IMR-90 (cell line): Measurements from ENCODE around the gene GPI. TPM values are rescaled to one million over a fixed set of nuclear protein-coding genes. Genes with fewer than 3 reads are reported as not detected.

Source experiments
- ATAC-seq: fragments of 200-7000 bp; cut with Tn5 transposase; 2 replicates; pipeline ENCODE4 v1.9.1; 2020; ENCODE audit warnings: low read depth, mild to moderate bottlenecking, moderate library complexity
- BruUV-seq: library from RNA; stranded (reverse); fragments of 400-500 nt; replicated peaks from 2 replicates; lab custom pipeline; 2021; lab: Mats Ljungman, UMichigan
- CTCF ChIA-PET: fragments of 300-600 bp; formaldehyde crosslinking; extraction: SDS; loops from one replicate; lab custom pipeline; 2021; ENCODE audit warnings: antibody characterized with exemption; lab: Yijun Ruan, JAX
- POLR2A ChIA-PET: fragments of 300-600 bp; sonication (Branson Sonifier 250); formaldehyde crosslinking; loops from one replicate; lab custom pipeline; 2022; ENCODE audit warnings: antibody characterized with exemption; ENCODE audit not compliant: unreplicated experiment; lab: Charles Lee
- DNase-seq: peaks from one replicate; pipeline ENCODE4 v3.0.0; 2013
- H2AFZ ChIP-seq: replicated peaks from 2 replicates; pipeline ENCODE3; 2013; ENCODE audit warnings: low read length, mild to moderate bottlenecking; ENCODE audit not compliant: poor library complexity
- H2AK5ac ChIP-seq: 2 replicates; pipeline ENCODE4 v1.6.1; 2013; ENCODE audit warnings: low read depth, low read length, inconsistent platforms
- H2AK9ac ChIP-seq: replicated peaks from 2 replicates; pipeline ENCODE3; 2013; ENCODE audit warnings: mild to moderate bottlenecking, low read depth, low read length, moderate library complexity; ENCODE audit not compliant: poor library complexity
- H2BK120ac ChIP-seq: 2 replicates; pipeline ENCODE4 v1.6.1; 2013; ENCODE audit warnings: low read depth, low read length, inconsistent platforms
- H2BK15ac ChIP-seq: 3 replicates; pipeline ENCODE4 v1.6.1; 2013; ENCODE audit warnings: low read depth, low read length, inconsistent platforms
- H2BK20ac ChIP-seq: 2 replicates; pipeline ENCODE4 v1.6.1; 2013; ENCODE audit warnings: low read depth, mild to moderate bottlenecking, inconsistent platforms, low read length, moderate library complexity
- H2BK5ac ChIP-seq: 2 replicates; pipeline ENCODE4 v1.6.1; 2013; ENCODE audit warnings: mild to moderate bottlenecking, low read depth, low read length, inconsistent platforms; ENCODE audit not compliant: poor library complexity, severe bottlenecking
- H3K14ac ChIP-seq: replicated peaks from 2 replicates; pipeline ENCODE4 v1.6.1; 2013; ENCODE audit warnings: low read depth, low read length, inconsistent platforms
- H3K18ac ChIP-seq: 2 replicates; pipeline ENCODE4 v1.6.1; 2013; ENCODE audit warnings: low read depth, low read length, control low read depth
- H3K23ac ChIP-seq: 2 replicates; pipeline ENCODE4 v1.6.1; 2013; ENCODE audit warnings: low read depth, low read length, inconsistent platforms
- H3K27ac ChIP-seq: 2 replicates; pipeline ENCODE4 v1.5.1; 2013; ENCODE audit warnings: mild to moderate bottlenecking, control low read depth, low read length; ENCODE audit not compliant: insufficient read depth
- H3K27me3 ChIP-seq: 2 replicates; pipeline ENCODE4 v1.6.1; 2013; ENCODE audit warnings: low read length; ENCODE audit not compliant: control insufficient read depth, insufficient read depth
- H3K36me3 ChIP-seq: 2 replicates; pipeline ENCODE4 v1.6.1; 2013; ENCODE audit warnings: low read length, mixed read lengths; ENCODE audit not compliant: control insufficient read depth, insufficient read depth
- H3K4ac ChIP-seq: 2 replicates; pipeline ENCODE4 v1.6.1; 2013; ENCODE audit warnings: low read depth, low read length, inconsistent platforms
- H3K4me1 ChIP-seq: 2 replicates; pipeline ENCODE4 v1.6.1; 2013; ENCODE audit warnings: low read length, mixed read lengths; ENCODE audit not compliant: control insufficient read depth, insufficient read depth
- H3K4me2 ChIP-seq: 2 replicates; pipeline ENCODE4 v1.6.1; 2013; ENCODE audit warnings: low read depth, mild to moderate bottlenecking, control low read depth, low read length, moderate library complexity
- H3K4me3 ChIP-seq: 2 replicates; pipeline ENCODE4 v1.5.1; 2013; ENCODE audit warnings: low read depth, mild to moderate bottlenecking, control low read depth, low read length, moderate library complexity; ENCODE audit not compliant: insufficient read depth
- H3K56ac ChIP-seq: 2 replicates; pipeline ENCODE4 v1.6.1; 2013; ENCODE audit warnings: low read length, inconsistent platforms; ENCODE audit not compliant: insufficient read depth; ENCODE audit errors: extremely low read depth
- H3K79me1 ChIP-seq, 2 experiments: 2 replicates each; pipeline ENCODE4 v1.6.1; 2013; ENCODE audit warnings: low read length in 2 of 2, inconsistent platforms in 1 of 2, low read depth in 1 of 2
- H3K9ac ChIP-seq: 2 replicates; pipeline ENCODE4 v1.6.1; 2013; ENCODE audit warnings: low read depth, low read length, control low read depth
- H3K9me1 ChIP-seq: 2 replicates; pipeline ENCODE4 v1.6.1; 2013; ENCODE audit warnings: low read length, inconsistent platforms; ENCODE audit not compliant: insufficient read depth
- H3K9me3 ChIP-seq: 2 replicates; pipeline ENCODE4 v1.6.1; 2013; ENCODE audit warnings: low read length; ENCODE audit not compliant: control insufficient read depth, insufficient read depth
- H4K20me1 ChIP-seq: 2 replicates; pipeline ENCODE4 v1.6.1; 2013; ENCODE audit warnings: low read length, inconsistent platforms; ENCODE audit not compliant: insufficient read depth
- H4K5ac ChIP-seq: 2 replicates; pipeline ENCODE4 v1.6.1; 2013; ENCODE audit warnings: mild to moderate bottlenecking, low read depth, low read length, control low read depth
- H4K8ac ChIP-seq, 2 experiments: 2 replicates each; pipeline ENCODE4 v1.6.1; 2013; ENCODE audit warnings: low read depth in 2 of 2, low read length in 2 of 2, control low read depth in 1 of 2, inconsistent platforms in 1 of 2
- H4K91ac ChIP-seq: 2 replicates; pipeline ENCODE4 v1.6.1; 2013; ENCODE audit warnings: low read depth, low read length, inconsistent platforms; ENCODE audit not compliant: insufficient read depth
- BHLHE40 ChIP-seq: fragments of 150-350 bp; IDR thresholded peaks from 2 replicates; pipeline ENCODE4 v1.6.1; 2016; ENCODE audit warnings: mild to moderate bottlenecking, low read depth, low read length
- CHD1 ChIP-seq: IDR thresholded peaks from 2 replicates; pipeline ENCODE4 v1.6.1; 2012; ENCODE audit warnings: low read depth, low read length, improper control_type of control experiment
- ELK1 ChIP-seq: fragments of 150-350 bp; IDR thresholded peaks from 2 replicates; pipeline ENCODE4 v1.6.1; 2016; ENCODE audit warnings: low read depth, mild to moderate bottlenecking, low read length, moderate library complexity, borderline replicate concordance
- MAFK ChIP-seq: IDR thresholded peaks from 2 replicates; pipeline ENCODE4 v1.6.1; 2012; ENCODE audit warnings: low read depth, low read length, improper control_type of control experiment
- MXI1 ChIP-seq: IDR thresholded peaks from 2 replicates; pipeline ENCODE4 v1.6.1; 2012; ENCODE audit warnings: low read depth, mild to moderate bottlenecking, low read length, moderate library complexity, borderline replicate concordance
- NFE2L2 ChIP-seq: fragments of 150-350 bp; IDR thresholded peaks from 2 replicates; pipeline ENCODE4 v1.6.1; 2016; ENCODE audit warnings: low read depth, mild to moderate bottlenecking, low read length
- POLR2A ChIP-seq: IDR thresholded peaks from 2 replicates; pipeline ENCODE4 v1.6.1; 2012; ENCODE audit warnings: mild to moderate bottlenecking, low read depth, low read length
- RCOR1 ChIP-seq: IDR thresholded peaks from 2 replicates; pipeline ENCODE4 v1.6.1; 2012; ENCODE audit warnings: mild to moderate bottlenecking, low read length, improper control_type of control experiment; ENCODE audit not compliant: insufficient replicate concordance
- RFX5 ChIP-seq: IDR thresholded peaks from 2 replicates; pipeline ENCODE4 v1.8.0; 2012; ENCODE audit warnings: low read depth, mild to moderate bottlenecking, low read length, moderate library complexity
- SMC3 ChIP-seq: fragments of 150-350 bp; IDR thresholded peaks from 2 replicates; pipeline ENCODE4 v1.6.1; 2016; ENCODE audit warnings: low read depth, mild to moderate bottlenecking, antibody characterized with exemption, low read length, moderate library complexity
- USF2 ChIP-seq: fragments of 150-350 bp; IDR thresholded peaks from 2 replicates; pipeline ENCODE4 v1.6.1; 2017; ENCODE audit warnings: mild to moderate bottlenecking, antibody characterized with exemption, low read length, low read depth
- WGBS, 2 experiments: methylation state at CpG; one replicate each; pipeline versions ENCODE4 v1.1.5 to v1.1.7; 2013; ENCODE audit warnings: missing lambda C conversion rate in 2 of 2; ENCODE audit not compliant: insufficient read length in 1 of 2; ENCODE audit errors: extremely low coverage in 2 of 2; 5-methylcytosine and 5-hydroxymethylcytosine counted together
- dilution Hi-C: fragments of 300-500 bp; cut with HindIII; formaldehyde crosslinking; loops from one replicate; pipeline ENCODE4 v1.14.3; 2018; ENCODE audit warnings: low sequenced_read_pairs; ENCODE audit not compliant: unreplicated experiment
- in situ Hi-C: fragments of 300-500 bp; cut with MboI; formaldehyde crosslinking; loops from 3 replicates; pipeline ENCODE4 v1.14.3; 2019; ENCODE audit warnings: low sequenced_read_pairs, inconsistent platforms, mixed read lengths
- intact Hi-C: fragments of 100-400 bp; cut with micrococcal nuclease; formaldehyde crosslinking; loops from 2 replicates; pipeline ENCODE4 v1.10.0; 2022
- polyA plus RNA-seq, 3 experiments: library from polyadenylated mRNA; depleted of rRNA; stranded (reverse); fragments of >200 nt; gene quantifications; 2 replicates each; pipeline ENCODE4 v1.2.3, GENCODE V29; 2012; ENCODE audit warnings: low replicate concordance in 1 of 3
- total RNA-seq: library from RNA; depleted of rRNA; stranded (reverse); fragments of >200 nt; gene quantifications from 2 replicates; pipeline ENCODE4 v1.2.3, GENCODE V29; 2012

Gene GPI
- total and polyA plus RNA-seq, 2 of the 4 experiments (the other 2 are of a cell fraction), result 147 to 239 TPM

- TF ChIP-seq ELK1, result no peak
- TF ChIP-seq RFX5, result no peak
- no peak for TF ChIP-seq POLR2A
Measured at GRCh38 chr19:34359140-34359953, 5.6 kb upstream of the GPI start (continued).

GRCh38 chr19:34359954-34360315 is 5.1 kb upstream of the GPI start:
- ChIA-PET CTCF (interaction anchor here (1.2 to 2.2 kb wide), 2 partner anchors 13 to 139 kb away, joined by 5 to 10 read pairs; no protein-coding TSS in a partner anchor), POLR2A (no interaction called here)
- Histone ChIP-seq H2BK120ac (peak overlapping the region; percentile 78; the same call in 1 of the 2 replicates), H3K14ac (peak overlapping the region; percentile 91), H3K4me3 (peak overlapping the region; percentile 31; the same call in 1 of the 2 replicates), H2BK20ac (no peak overlapping the region), H2BK15ac (peak overlapping the region; percentile 82; the same call in 2 of the 3 replicates), H3K9me1 (peaks cover 19% of the 10 kb centered on the region), H3K23ac (peak overlapping the region; percentile 62; the same call in 1 of the 2 replicates), H4K20me1 (no peaks in the 10 kb centered on the region), H3K27me3 (no peaks in the 10 kb centered on the region), H3K4me2 (peak overlapping the region; percentile 70), H2AK9ac (peak overlapping the region; percentile 95), H3K18ac (peak overlapping the region; percentile 53; the same call in 1 of the 2 replicates), H2BK5ac (peak overlapping the region; percentile 83), H3K4me1 (peaks cover 9% of the 10 kb centered on the region), H3K4ac (peak overlapping the region; percentile 98), H2AK5ac (peak overlapping the region; percentile 97), H4K8ac (peak overlapping the region; percentile 95 to 97), H3K27ac (peak overlapping the region; percentile 65), H3K36me3 (peaks cover 7% of the 10 kb centered on the region), H3K79me1 (peaks cover 0 to 10% of the 10 kb centered on the region in 2 experiments; a peak in 2 of 4 replicates), H4K5ac (peak overlapping the region; percentile 95), H2AFZ (peak overlapping the region; percentile 98), H3K56ac (0 out of 2 replicates have a peak overlapping the region, but pooled peaks have one; percentile 57), H3K9ac (peak overlapping the region; percentile 54; the same call in 1 of the 2 replicates), H3K9me3 (no peaks in the 10 kb centered on the region), H4K91ac (peak overlapping the region; percentile 98)
- no peak for DNase-seq
- TF ChIP-seq SMC3 (no peak), MAFK (no peak), RCOR1 (no peak), CHD1 (no peak), BHLHE40 (no peak), POLR2A (no peak), USF2 (no peak), NFE2L2 (no peak), MXI1 (no peak), RFX5 (no peak)
- dilution Hi-C loops, result no loop called here
- no peak for ATAC-seq
- no CpG with 5 or more reads among the region's 7 CpGs for WGBS, 2 experiments
- BruUV-seq, result no TSS peak
- intact Hi-C loops, result loop anchor here (1.0 kb wide), 1 partner anchor 141 kb away; no protein-coding TSS in a partner anchor
- in situ Hi-C loops, result no loop called here
